K562 (cell line): Measurements from ENCODE around the gene TAPBPL. TPM values are rescaled to one million over a fixed set of nuclear protein-coding genes. Genes with fewer than 3 reads are reported as not detected.

Source experiments
- DMBX1 ChIP-seq: fragments of 250-450 bp; sonication (Bioruptor Pico); IDR thresholded peaks from 2 replicates; pipeline ENCODE4 v1.8.0; 2022; ENCODE audit warnings: inconsistent platforms, mild to moderate bottlenecking, moderate library complexity, borderline replicate concordance
- GATA2 ChIP-seq: sonication (generic); formaldehyde crosslinking; IDR thresholded peaks from 2 replicates; pipeline ENCODE4 v1.4.0; 2020; ENCODE audit warnings: mild to moderate bottlenecking, missing genetic modification reagents
- LEF1 ChIP-seq: fragments of 450-650 bp; IDR thresholded peaks from 2 replicates; pipeline ENCODE4 v1.6.1; 2016; ENCODE audit warnings: mild to moderate bottlenecking
- MYC ChIP-seq, 2 experiments: fragments of 250-450 bp in 1 of 2; sonication (Bioruptor Pico) in 1 of 2; IDR thresholded peaks; 2 replicates each; pipeline versions ENCODE4 v1.5.1 to v1.6.1; 2012 to 2021; ENCODE audit warnings: low read depth in 2 of 2, borderline replicate concordance in 1 of 2, improper control_type of control experiment in 1 of 2, low read length in 1 of 2, mild to moderate bottlenecking in 1 of 2, moderate library complexity in 1 of 2
- NFXL1 ChIP-seq: fragments of 450-650 bp; formaldehyde crosslinking; IDR thresholded peaks from 2 replicates; pipeline ENCODE4 v1.4.0; 2021; ENCODE audit warnings: mild to moderate bottlenecking
- PTBP1 ChIP-seq: fragments of 200-400 bp; formaldehyde crosslinking; IDR thresholded peaks from 2 replicates; pipeline ENCODE4 v1.6.1; 2017; ENCODE audit warnings: low read depth, low read length
- SIX5 ChIP-seq, 2 experiments: IDR thresholded peaks; 2 replicates each; pipeline ENCODE4 v1.6.1; 2011; ENCODE audit warnings: low read length in 2 of 2, borderline replicate concordance in 1 of 2, low read depth in 1 of 2, mild to moderate bottlenecking in 1 of 2, moderate library complexity in 1 of 2; ENCODE audit not compliant: insufficient read depth in 1 of 2
- SP1 ChIP-seq: sonication (generic); formaldehyde crosslinking; IDR thresholded peaks from 2 replicates; pipeline ENCODE4 v1.8.1; 2022; ENCODE audit warnings: mild to moderate bottlenecking, missing genetic modification reagents
- STAG1 ChIP-seq: sonication (generic); formaldehyde crosslinking; IDR thresholded peaks from 2 replicates; pipeline ENCODE4 v1.5.0; 2020; ENCODE audit warnings: missing genetic modification reagents, borderline replicate concordance
- STAT5A ChIP-seq: IDR thresholded peaks from 2 replicates; pipeline ENCODE4 v1.6.1; 2012; ENCODE audit warnings: low read length, inconsistent platforms, borderline replicate concordance
- TARDBP ChIP-seq: fragments of 450-650 bp; IDR thresholded peaks from 2 replicates; pipeline ENCODE4 v1.6.1; 2016
- TSC22D4 ChIP-seq: fragments of 450-650 bp; IDR thresholded peaks from 2 replicates; pipeline ENCODE4 v1.6.1; 2016; ENCODE audit warnings: missing genetic modification characterization, missing biosample characterization, control low read depth
- ZNF644 ChIP-seq: fragments of 200-800 bp; sonication (Bioruptor generic); IDR thresholded peaks from 2 replicates; pipeline ENCODE4 v1.6.1; 2016; ENCODE audit warnings: low read depth, missing genetic modification characterization, missing compliant biosample characterization
- ZNF695 ChIP-seq: fragments of 450-650 bp; formaldehyde crosslinking; IDR thresholded peaks from 2 replicates; pipeline ENCODE4 v1.4.0; 2020; ENCODE audit warnings: mild to moderate bottlenecking, moderate library complexity
- ZZZ3 ChIP-seq: fragments of 450-650 bp; IDR thresholded peaks from 2 replicates; pipeline ENCODE4 v1.6.1; 2016; ENCODE audit warnings: antibody characterized with exemption, mild to moderate bottlenecking, moderate library complexity
- polyA plus RNA-seq, 8 experiments: library from polyadenylated mRNA; depleted of rRNA in 4 of 8; stranded (reverse) in 5 of 8; unstranded in 3 of 8; fragments of >200 nt; fragmentation: Nextera tagmentation in 2 of 8; fragmentation: Illumina TruSeq in 1 of 8; extraction: Ambion mirVana in 2 of 8; extraction: Trizol in 1 of 8; gene quantifications; 2 replicates each; pipeline versions ENCODE4 v1.2.1 to v1.2.3, GENCODE V29; 2011 to 2014; ENCODE audit warnings: inconsistent platforms in 1 of 8, missing spikeins in 1 of 8
- total RNA-seq, 7 experiments: library from RNA; depleted of rRNA in 6 of 7; stranded (reverse); fragments of >200 nt in 6 of 7; fragmentation: Illumina TruSeq in 2 of 7; extraction: Trizol in 2 of 7; gene quantifications; 2 replicates each; pipeline versions ENCODE4 v1.2.1 to v1.2.3, GENCODE V29; 2011 to 2021; ENCODE audit warnings: low replicate concordance in 1 of 7
- TF ChIP-seq, protein P1 (sequence below): fragments of 150-350 bp; conservative IDR thresholded peaks from 2 replicates; pipeline ENCODE4 v1.6.1; 2014; ENCODE audit warnings: low read length
- TF ChIP-seq, protein P2 (sequence below): fragments of 250-450 bp; sonication (Bioruptor Pico); IDR thresholded peaks from 2 replicates; pipeline ENCODE4 v1.6.1; 2021; ENCODE audit warnings: mild to moderate bottlenecking
- TF ChIP-seq, protein P3 (sequence below): fragments of 200-800 bp; sonication (Bioruptor generic); IDR thresholded peaks from 2 replicates; pipeline ENCODE4 v1.6.1; 2016; ENCODE audit warnings: missing genetic modification characterization, missing compliant biosample characterization

Gene TAPBPL
- total and polyA plus RNA-seq, 9 of the 15 experiments (the other 6 are each of a cell fraction or from before 2014, with no cell fraction given), result 0.29 to 1.6 (median 0.45) TPM

DNA sequence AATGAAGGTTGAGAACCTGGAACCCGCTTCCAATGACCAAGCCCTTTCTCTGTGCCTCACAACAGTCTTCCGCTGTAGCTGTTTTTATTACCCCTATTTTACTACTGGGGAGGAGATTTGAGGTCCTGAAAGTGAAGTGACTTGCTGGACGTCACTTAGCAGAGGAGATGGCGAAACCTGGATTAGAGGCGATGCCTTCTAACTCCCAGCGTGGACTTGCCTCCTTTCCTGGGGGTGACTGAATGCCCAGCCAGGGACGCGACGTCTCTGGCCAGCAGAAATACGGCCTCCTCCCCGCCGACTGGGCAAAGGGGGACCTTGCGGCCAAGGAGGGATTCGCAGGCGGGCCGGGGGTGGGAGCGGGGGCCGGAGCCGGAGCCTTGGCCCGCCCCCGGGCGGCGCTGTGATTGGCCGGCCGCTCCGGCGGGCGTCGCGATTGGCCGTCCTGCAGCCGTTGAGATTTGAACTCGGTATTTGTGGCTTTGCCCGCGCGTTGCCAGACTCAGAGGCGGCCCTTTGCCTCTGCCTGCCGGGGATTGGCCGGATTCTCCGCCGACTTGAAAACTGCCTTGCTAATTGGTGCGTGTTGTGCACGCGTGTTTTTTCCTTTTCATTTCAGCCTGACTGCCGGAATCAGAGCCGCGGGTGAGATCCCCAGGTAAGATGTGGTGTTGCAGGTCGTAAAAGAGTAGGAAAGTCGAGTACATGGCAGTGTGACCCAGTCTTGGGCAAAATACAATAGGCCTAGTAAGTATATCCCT lies 41.8 kb downstream of the TAPBPL start, which contains the start of gene NCAPD2 (continued):
- no peak for TF ChIP-seq SIX5 (IDR thresholded peaks at IDR 0.05; ENCODE audit: borderline replicate concordance in 1 of 2, insufficient read depth in 1 of 2, low read depth in 1 of 2, low read length in 2 of 2)
- no peak for TF ChIP-seq TARDBP
- TF ChIP-seq TSC22D4, result no peak
- TF ChIP-seq ZNF695 (CRISPR knock-in tag), result no peak
- TF ChIP-seq MYC (IDR thresholded peaks at IDR 0.05; ENCODE audit: low read depth, low read length), result peak; percentile 82
- no peak for TF ChIP-seq MYC (CRISPR knock-in tag; IDR thresholded peaks at IDR 0.05; ENCODE audit: borderline replicate concordance, low read depth)
- no peak for TF ChIP-seq STAG1 (CRISPR knock-in tag)
- TF ChIP-seq DMBX1 (CRISPR knock-in tag), result no peak
- no peak for TF ChIP-seq GATA2 (CRISPR knock-in tag)
- TF ChIP-seq SP1 (CRISPR knock-in tag), result 0 out of 2 replicates have a peak, but pooled peaks have one; percentile 11
- TF ChIP-seq ZNF644 (tag), result no peak
- TF ChIP-seq LEF1, result no peak
- TF ChIP-seq, protein P1, sequence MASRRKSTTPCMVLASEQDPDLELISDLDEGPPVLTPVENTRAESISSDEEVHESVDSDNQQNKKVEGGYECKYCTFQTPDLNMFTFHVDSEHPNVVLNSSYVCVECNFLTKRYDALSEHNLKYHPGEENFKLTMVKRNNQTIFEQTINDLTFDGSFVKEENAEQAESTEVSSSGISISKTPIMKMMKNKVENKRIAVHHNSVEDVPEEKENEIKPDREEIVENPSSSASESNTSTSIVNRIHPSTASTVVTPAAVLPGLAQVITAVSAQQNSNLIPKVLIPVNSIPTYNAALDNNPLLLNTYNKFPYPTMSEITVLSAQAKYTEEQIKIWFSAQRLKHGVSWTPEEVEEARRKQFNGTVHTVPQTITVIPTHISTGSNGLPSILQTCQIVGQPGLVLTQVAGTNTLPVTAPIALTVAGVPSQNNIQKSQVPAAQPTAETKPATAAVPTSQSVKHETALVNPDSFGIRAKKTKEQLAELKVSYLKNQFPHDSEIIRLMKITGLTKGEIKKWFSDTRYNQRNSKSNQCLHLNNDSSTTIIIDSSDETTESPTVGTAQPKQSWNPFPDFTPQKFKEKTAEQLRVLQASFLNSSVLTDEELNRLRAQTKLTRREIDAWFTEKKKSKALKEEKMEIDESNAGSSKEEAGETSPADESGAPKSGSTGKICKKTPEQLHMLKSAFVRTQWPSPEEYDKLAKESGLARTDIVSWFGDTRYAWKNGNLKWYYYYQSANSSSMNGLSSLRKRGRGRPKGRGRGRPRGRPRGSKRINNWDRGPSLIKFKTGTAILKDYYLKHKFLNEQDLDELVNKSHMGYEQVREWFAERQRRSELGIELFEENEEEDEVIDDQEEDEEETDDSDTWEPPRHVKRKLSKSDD, result no peak
- TF ChIP-seq NFXL1 (CRISPR knock-in tag), result no peak
- TF ChIP-seq, protein P2, sequence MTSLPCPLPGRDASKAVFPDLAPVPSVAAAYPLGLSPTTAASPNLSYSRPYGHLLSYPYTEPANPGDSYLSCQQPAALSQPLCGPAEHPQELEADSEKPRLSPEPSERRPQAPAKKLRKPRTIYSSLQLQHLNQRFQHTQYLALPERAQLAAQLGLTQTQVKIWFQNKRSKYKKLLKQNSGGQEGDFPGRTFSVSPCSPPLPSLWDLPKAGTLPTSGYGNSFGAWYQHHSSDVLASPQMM (CRISPR knock-in tag), result no peak
- TF ChIP-seq, protein P3, sequence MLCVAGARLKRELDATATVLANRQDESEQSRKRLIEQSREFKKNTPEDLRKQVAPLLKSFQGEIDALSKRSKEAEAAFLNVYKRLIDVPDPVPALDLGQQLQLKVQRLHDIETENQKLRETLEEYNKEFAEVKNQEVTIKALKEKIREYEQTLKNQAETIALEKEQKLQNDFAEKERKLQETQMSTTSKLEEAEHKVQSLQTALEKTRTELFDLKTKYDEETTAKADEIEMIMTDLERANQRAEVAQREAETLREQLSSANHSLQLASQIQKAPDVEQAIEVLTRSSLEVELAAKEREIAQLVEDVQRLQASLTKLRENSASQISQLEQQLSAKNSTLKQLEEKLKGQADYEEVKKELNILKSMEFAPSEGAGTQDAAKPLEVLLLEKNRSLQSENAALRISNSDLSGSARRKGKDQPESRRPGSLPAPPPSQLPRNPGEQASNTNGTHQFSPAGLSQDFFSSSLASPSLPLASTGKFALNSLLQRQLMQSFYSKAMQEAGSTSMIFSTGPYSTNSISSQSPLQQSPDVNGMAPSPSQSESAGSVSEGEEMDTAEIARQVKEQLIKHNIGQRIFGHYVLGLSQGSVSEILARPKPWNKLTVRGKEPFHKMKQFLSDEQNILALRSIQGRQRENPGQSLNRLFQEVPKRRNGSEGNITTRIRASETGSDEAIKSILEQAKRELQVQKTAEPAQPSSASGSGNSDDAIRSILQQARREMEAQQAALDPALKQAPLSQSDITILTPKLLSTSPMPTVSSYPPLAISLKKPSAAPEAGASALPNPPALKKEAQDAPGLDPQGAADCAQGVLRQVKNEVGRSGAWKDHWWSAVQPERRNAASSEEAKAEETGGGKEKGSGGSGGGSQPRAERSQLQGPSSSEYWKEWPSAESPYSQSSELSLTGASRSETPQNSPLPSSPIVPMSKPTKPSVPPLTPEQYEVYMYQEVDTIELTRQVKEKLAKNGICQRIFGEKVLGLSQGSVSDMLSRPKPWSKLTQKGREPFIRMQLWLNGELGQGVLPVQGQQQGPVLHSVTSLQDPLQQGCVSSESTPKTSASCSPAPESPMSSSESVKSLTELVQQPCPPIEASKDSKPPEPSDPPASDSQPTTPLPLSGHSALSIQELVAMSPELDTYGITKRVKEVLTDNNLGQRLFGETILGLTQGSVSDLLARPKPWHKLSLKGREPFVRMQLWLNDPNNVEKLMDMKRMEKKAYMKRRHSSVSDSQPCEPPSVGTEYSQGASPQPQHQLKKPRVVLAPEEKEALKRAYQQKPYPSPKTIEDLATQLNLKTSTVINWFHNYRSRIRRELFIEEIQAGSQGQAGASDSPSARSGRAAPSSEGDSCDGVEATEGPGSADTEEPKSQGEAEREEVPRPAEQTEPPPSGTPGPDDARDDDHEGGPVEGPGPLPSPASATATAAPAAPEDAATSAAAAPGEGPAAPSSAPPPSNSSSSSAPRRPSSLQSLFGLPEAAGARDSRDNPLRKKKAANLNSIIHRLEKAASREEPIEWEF, result no peak
- no peak; the same call in 1 of the 2 replicates for TF ChIP-seq STAT5A
- TF ChIP-seq ZZZ3, result no peak
- no peak for TF ChIP-seq PTBP1
